NB4 (cell line): Measurements from ENCODE around the gene NAT16.

Experiments
- DNase-seq: peaks from one replicate; pipeline ENCODE4 v3.0.0; 2010; ENCODE audit warnings: low read depth
- H3K4me3 ChIP-seq: one replicate; pipeline ENCODE4 v1.5.1; 2011; ENCODE audit warnings: mild to moderate bottlenecking, low read depth, low read length, moderate library complexity
- MYC ChIP-seq: IDR thresholded peaks from 2 replicates; pipeline ENCODE4 v1.6.1; 2011; ENCODE audit warnings: low read depth, low read length
- POLR2A ChIP-seq: IDR thresholded peaks from 2 replicates; pipeline ENCODE4 v1.6.1; 2011; ENCODE audit warnings: mild to moderate bottlenecking; ENCODE audit not compliant: insufficient read length; ENCODE audit errors: extremely low read depth
- TF ChIP-seq, protein P1 (sequence below): IDR thresholded peaks from 2 replicates; pipeline ENCODE4 v1.6.1; 2011; ENCODE audit warnings: low read depth, low read length
- TF ChIP-seq, protein P2 (sequence below): IDR thresholded peaks from one replicate; pipeline ENCODE4 v1.5.1; 2012; ENCODE audit warnings: low read depth, low read length

Gene NAT16

DNA sequence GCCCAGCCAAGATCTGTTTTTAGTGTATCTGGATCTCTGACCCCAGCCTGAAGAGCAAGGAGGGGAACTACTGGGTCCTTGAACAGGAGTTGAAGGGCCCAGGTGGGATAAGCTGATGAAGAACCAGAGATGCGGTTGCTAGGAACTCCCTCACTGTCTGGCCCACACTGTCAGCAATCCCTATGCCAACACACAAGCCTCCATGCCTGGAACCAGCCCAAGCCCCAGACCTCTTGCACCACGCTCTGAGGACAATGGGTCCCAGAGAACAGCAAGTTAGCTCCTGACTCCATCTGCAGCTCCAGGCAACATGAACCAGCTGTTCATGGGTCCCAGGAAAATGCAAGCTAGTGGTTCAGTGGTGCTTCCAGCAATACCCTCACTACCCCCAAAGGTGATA lies 2.4 kb downstream of the NAT16 start:
- TF ChIP-seq, protein P1, sequence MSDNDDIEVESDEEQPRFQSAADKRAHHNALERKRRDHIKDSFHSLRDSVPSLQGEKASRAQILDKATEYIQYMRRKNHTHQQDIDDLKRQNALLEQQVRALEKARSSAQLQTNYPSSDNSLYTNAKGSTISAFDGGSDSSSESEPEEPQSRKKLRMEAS: no peak
- no peak for TF ChIP-seq POLR2A
- DNase-seq: peak; percentile 8
- H3K4me3 ChIP-seq: no peak overlapping the region

DNA sequence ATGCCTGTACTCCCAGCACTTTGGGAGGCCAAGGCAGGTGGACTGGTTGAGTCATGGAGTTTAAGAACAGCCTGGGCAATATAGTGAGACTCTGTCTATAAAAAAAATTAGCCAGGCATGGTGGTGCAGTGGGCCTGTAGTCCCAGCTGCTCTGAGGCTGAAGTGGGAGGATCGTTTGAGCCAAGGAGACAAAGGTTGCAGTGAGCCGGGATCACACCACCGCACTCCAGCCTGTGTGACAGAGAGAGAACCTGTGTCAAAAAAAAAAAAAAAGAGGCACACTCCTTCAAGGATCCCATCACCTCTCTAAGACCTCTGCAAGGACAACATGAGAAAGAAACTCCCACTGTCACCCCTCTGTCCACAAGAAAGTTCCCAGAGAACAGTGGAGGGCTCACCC lies 4.4 kb downstream of the NAT16 start:
- TF ChIP-seq, protein P1: no peak
- TF ChIP-seq, protein P2, sequence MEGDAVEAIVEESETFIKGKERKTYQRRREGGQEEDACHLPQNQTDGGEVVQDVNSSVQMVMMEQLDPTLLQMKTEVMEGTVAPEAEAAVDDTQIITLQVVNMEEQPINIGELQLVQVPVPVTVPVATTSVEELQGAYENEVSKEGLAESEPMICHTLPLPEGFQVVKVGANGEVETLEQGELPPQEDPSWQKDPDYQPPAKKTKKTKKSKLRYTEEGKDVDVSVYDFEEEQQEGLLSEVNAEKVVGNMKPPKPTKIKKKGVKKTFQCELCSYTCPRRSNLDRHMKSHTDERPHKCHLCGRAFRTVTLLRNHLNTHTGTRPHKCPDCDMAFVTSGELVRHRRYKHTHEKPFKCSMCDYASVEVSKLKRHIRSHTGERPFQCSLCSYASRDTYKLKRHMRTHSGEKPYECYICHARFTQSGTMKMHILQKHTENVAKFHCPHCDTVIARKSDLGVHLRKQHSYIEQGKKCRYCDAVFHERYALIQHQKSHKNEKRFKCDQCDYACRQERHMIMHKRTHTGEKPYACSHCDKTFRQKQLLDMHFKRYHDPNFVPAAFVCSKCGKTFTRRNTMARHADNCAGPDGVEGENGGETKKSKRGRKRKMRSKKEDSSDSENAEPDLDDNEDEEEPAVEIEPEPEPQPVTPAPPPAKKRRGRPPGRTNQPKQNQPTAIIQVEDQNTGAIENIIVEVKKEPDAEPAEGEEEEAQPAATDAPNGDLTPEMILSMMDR: no peak
- TF ChIP-seq MYC (no peak), POLR2A (no peak)
- no peak overlapping the region for H3K4me3 ChIP-seq
- peak; percentile 2 for DNase-seq

DNA sequence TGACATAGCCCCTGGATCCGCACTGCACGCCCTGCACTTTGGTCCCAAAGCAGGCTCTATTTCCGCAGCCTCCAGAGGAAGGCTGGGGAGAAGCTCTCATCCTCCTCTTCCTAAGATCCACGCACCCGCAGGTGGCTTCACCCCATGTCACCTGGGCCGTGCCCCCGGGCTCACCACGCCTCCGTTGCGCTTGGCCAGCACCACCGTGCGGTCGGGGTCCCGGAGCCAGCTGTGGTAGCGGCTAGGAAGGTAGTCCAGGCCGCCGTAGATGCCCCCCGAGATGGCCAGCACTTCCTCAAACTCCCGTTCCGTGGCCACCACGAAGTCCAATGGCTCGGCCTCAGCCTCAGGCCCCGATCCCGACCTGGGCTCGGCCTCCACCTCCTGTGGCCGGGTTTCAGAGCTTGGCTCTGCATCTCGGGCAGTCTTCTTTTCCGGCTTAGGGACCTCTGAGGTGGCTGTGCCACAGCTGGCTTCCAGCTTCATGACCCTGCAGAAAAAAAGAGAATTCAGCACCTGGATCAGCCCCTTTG lies 5.7 kb downstream of the NAT16 start:
- TF ChIP-seq POLR2A (no peak), MYC (no peak)
- TF ChIP-seq, protein P2: no peak
- TF ChIP-seq, protein P1: no peak
- no peak overlapping the region for H3K4me3 ChIP-seq
- no peak for DNase-seq

DNA sequence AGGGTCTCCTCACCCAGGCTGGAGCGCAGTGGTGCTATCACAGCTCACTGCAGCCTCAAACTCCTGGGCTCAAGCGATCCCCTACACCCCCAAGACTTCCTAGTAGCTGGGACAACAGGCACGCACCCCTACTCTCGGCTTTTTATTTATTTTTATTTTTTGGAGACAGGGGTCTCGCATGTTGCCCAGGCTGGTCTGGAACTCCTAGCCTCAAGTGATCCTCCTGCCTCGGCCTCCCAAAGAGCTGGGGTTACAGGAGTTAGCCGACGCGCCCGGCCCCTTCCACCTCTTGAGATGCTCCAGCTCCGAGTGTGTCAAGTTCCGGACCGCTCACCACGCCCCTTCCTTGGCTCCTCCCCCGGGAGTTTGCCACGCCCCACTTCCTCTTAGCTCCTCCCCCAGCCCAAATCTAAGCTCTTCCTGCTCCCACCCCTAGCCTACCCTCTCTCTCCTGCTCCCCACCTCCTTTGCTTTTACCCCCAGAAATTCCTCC lies 6.3 kb downstream of the NAT16 start:
- H3K4me3 ChIP-seq: no peak overlapping the region
- TF ChIP-seq POLR2A: no peak
- no peak for TF ChIP-seq MYC
- TF ChIP-seq, protein P2: no peak
- TF ChIP-seq, protein P1: no peak
- peak; percentile 74 for DNase-seq

DNA sequence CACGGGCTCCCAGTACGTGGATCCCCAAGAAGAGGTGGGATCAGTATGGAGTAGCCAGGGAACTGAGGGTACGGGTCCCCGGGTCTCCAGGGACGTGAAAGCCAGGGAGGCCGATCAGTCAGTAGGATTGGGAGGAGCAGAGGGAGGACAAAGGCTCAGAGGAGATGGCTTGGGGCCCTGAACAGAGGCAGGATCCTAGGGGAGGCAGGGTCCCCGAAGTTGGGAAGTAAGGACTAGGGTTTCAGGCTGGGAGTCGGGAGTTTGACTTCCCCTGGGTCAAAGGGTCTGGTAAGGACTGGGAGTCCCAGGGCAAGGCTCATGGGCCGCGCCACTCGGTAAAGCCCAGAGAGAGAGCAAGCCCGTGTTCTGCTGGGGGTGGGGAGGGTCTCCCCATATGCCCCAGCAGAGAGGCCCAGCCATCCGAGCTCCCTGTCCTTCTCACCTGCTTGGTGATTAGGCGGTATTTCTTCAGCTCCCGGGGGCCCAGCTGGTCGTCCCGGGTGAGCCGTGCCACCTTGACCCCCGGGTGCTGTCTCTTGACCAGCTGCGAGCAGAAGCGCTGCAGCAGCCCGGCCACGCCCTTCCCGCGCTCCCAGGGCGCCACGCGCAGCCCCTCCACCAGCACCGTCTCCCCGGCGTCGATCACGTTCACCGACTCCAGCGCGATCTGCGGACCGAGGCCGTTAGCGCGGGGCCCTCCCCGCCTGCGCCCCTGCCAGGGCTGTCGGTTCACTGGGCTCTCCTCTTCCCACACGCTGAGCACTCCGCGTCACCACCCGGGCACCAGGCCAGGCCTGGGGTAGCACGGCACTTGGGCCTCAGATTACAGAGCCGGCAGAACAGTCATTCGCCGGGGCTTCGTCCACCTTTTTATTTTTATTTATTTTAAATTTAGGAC lies 7.0 kb downstream of the NAT16 start:
- H3K4me3 ChIP-seq: no peak overlapping the region
- DNase-seq: no peak
- TF ChIP-seq, protein P1: no peak

DNA sequence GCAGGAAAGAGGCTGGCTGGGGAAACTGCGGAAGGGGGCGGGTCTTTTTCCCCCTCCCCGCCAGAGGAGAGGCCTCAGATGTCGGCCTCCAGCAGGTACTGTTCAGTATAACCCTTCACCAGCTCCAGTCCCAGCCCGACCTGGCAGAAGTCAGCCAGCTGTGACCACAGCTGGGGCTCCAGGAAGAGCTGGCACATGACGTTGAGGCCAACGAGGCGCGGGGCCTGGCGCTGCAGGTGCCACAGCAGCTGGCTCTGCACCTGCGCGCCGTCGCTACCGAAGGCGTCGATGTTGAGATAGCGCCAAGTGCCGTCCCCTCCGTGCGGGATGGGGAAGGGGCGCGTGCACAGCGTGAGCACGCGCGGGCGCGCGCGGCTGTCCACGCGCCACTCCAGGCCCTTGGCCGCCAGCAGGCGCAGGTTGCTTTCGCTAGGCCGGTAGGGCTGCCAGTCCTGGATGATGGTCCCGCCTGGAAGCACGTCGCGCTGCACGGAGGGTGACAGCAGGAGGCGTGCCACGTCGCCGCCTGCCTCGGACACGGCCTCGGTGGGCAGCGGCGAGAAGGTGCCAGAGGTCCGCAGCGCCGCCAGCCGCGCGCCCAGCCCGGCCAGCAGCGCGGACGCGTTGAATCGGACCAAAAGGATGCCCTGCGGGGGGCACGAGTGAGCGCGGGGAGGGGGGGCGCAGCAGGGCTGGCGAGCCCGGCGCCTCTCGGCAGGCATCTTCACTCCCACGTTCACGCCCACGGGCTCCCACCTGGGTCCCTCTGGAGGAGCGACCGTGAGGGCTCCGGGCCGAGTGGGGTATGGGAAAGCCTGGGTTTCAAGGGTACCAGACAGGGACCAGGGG lies 7.9 kb downstream of the NAT16 start:
- H3K4me3 ChIP-seq: no peak overlapping the region
- TF ChIP-seq MYC (no peak), POLR2A (no peak)
- TF ChIP-seq, protein P2: no peak
- TF ChIP-seq, protein P1: no peak
- DNase-seq: no peak
